WTC11 (cell line): ENCODE results near the gene OSBP2.

Source experiments
- CREM ChIP-seq: sonication (generic); formaldehyde crosslinking; IDR thresholded peaks from 2 replicates; pipeline ENCODE4 v1.8.1; 2022; ENCODE audit warnings: mild to moderate bottlenecking, missing genetic modification reagents, moderate library complexity
- ELF4 ChIP-seq: sonication (generic); formaldehyde crosslinking; IDR thresholded peaks from 2 replicates; pipeline ENCODE4 v1.8.1; 2022; ENCODE audit warnings: low read depth, mild to moderate bottlenecking, moderate library complexity, missing genetic modification reagents
- TF ChIP-seq, protein P1 (sequence below): sonication (generic); formaldehyde crosslinking; IDR thresholded peaks from 2 replicates; pipeline ENCODE4 v1.8.1; 2023; ENCODE audit warnings: mild to moderate bottlenecking, missing genetic modification reagents, moderate library complexity
- TF ChIP-seq, protein P2 (sequence below): fragments of 200-600 bp; IDR thresholded peaks from 2 replicates; pipeline ENCODE4 v1.8.0; 2022; ENCODE audit warnings: antibody characterized with exemption

DNA sequence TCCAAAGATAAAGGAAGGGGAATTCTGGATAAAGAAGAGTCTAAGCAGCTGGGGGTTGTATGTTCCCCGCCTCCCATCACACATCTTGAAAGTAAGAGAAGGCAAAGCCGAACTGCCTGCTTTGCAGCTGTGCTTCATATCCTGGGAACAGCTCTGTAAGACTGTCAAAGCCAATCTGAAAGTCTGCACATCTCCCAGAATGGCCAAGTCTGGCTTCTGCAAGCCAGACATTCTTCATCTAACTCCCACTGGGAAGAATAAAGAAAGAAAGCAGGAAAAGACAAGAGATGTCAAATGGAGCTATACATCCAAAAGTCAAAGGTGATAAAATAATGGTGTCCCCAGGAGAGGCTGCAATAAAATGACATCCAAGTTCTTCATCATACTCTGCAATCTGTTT is 258.5 kb downstream of the OSBP2 start:
- TF ChIP-seq ELF4 (CRISPR knock-in tag) (no peak), CREM (no peak)
- TF ChIP-seq, protein P1, sequence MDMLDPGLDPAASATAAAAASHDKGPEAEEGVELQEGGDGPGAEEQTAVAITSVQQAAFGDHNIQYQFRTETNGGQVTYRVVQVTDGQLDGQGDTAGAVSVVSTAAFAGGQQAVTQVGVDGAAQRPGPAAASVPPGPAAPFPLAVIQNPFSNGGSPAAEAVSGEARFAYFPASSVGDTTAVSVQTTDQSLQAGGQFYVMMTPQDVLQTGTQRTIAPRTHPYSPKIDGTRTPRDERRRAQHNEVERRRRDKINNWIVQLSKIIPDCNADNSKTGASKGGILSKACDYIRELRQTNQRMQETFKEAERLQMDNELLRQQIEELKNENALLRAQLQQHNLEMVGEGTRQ (CRISPR knock-in tag), result no peak
- TF ChIP-seq, protein P2, sequence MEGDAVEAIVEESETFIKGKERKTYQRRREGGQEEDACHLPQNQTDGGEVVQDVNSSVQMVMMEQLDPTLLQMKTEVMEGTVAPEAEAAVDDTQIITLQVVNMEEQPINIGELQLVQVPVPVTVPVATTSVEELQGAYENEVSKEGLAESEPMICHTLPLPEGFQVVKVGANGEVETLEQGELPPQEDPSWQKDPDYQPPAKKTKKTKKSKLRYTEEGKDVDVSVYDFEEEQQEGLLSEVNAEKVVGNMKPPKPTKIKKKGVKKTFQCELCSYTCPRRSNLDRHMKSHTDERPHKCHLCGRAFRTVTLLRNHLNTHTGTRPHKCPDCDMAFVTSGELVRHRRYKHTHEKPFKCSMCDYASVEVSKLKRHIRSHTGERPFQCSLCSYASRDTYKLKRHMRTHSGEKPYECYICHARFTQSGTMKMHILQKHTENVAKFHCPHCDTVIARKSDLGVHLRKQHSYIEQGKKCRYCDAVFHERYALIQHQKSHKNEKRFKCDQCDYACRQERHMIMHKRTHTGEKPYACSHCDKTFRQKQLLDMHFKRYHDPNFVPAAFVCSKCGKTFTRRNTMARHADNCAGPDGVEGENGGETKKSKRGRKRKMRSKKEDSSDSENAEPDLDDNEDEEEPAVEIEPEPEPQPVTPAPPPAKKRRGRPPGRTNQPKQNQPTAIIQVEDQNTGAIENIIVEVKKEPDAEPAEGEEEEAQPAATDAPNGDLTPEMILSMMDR, result no peak
